Activated naive CD8-positive, alpha-beta T cell treated with anti-CD3 and anti-CD28 coated beads, Interleukin-2, amount 50 U/mL, for 16 hours (primary cell): ENCODE measurements around the gene TCF19.

Source experiments
- DNase-seq: peaks from one replicate; pipeline ENCODE4 v3.0.0-alpha.2; 2020; ENCODE audit warnings: low read depth, low spot score

TCF19 gene, protein sequence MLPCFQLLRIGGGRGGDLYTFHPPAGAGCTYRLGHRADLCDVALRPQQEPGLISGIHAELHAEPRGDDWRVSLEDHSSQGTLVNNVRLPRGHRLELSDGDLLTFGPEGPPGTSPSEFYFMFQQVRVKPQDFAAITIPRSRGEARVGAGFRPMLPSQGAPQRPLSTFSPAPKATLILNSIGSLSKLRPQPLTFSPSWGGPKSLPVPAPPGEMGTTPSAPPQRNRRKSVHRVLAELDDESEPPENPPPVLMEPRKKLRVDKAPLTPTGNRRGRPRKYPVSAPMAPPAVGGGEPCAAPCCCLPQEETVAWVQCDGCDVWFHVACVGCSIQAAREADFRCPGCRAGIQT

DNA sequence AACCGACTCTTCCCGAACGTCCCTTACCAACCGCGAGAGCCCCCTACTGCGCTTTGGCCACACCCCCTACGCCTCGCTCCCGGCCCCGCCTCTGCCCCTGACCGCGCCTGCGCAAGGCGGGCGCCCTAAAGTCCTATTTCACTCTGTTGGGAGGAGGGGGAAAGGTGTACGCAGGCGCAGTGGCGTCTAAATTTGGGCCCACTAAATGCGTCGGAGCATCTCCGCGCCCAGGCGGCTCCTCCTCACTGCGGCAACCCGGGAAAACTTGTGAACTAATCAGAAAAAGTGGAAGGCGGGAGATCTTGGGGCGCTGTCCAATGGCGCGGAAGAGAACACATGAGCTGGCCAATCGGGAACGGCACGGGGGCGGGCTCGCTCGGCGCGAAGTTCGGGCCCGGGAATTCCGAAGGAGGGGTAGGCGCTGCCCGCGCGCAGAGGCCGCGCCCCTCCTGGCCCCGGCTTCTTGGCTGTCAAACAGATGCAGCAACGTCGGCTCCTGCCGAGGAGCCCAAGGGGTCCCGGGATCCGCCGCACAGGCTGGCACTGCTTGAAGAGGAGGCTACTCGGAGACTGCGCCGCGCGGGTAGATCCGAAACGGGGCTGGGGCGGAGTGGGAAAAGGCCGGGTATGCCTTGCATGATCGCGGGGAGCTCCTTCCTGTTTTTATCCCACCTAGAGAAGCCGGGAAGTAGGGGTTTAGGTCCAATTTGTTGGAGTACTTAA, at the start of gene TCF19:
Gene TCF19, plus strand, starts transcription at position 450 of the 723 bp plus-strand sequence. CDS start 881 bp downstream, outside the sequence.
- DNase-seq: peak; percentile 97

DNA sequence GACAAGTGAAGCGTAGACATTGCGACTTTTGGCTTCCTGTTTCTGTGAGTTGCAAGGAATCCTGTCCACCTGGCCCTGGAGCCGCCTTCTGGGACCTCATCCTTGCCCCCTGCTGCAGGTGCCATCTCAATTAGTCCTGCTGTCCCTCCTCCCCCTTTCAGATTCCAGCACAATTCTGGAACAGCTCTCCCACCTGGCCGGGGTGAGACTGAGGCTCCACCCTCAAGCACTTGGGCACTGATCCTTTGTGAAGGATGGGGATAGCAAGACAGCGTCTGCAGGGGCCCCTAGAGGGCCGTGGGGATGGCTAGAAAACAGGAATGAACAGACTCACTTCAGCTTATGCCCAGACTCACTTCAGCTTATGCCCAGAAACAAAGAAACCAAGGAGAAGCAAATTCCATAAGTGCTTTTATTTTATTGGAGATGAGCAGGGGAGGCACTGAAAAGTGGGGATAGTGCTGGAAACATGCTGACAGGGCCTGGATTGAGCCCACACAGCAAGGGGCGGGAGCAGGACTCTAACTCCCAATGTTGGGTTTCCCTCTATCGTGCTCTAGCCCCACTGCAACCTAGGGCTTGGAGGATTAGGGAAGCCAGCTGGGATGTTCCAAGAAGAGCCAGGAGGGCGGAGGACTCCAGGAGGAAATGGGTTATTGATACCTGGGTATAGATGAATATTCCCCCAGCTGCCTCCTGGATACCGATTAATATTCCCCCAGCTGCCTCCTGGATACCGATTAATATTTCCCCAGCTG, 47.4 kb upstream of the TCF19 start:
- no peak for DNase-seq

DNA sequence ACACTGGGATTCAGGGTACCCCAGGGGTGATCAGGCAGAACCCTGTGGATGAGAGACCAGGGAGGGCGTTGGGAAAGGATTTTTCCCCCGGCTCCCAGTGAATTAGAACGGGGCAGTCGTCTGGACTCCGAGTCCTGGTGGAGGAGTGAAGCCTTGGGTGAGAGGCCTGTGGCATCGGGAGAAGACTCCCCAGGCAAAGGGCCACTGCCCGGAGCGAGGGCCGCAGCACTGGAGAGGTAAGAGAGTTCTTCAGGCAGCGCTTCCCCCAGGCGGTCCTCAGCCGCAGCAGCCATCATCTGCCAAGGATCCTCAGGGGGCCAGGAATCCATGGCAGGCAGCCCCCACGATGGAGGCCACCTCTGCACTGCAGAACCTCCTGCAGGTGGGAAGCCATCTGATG, 46.7 kb upstream of the TCF19 start:
- DNase-seq: no peak

DNA sequence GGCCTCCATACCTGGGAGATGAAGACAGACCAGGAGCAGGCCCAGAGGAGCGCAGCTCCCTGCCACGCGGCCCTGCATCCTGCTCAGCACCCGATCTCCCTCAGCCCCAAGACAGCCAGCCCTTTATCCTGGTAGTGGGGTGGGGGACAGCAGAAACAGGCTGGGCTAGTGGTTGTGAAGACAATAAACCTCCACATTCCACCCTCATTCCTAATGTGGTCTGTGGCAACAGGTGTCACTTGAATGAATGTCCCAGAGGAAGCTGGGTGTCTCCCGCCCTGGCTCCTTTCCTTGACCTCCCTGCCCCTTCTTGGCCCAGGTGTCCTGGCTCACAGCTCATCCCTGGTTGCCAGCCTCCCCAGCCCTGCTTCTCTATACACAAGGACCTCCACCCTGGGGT, 45.9 kb upstream of the TCF19 start, which contains the start of gene C6orf15:
Gene C6orf15, minus strand, starts transcription at position 98 of the 400 bp plus-strand sequence. Its CDS starts 20 bp downstream, at position 78.
- no peak for DNase-seq

DNA sequence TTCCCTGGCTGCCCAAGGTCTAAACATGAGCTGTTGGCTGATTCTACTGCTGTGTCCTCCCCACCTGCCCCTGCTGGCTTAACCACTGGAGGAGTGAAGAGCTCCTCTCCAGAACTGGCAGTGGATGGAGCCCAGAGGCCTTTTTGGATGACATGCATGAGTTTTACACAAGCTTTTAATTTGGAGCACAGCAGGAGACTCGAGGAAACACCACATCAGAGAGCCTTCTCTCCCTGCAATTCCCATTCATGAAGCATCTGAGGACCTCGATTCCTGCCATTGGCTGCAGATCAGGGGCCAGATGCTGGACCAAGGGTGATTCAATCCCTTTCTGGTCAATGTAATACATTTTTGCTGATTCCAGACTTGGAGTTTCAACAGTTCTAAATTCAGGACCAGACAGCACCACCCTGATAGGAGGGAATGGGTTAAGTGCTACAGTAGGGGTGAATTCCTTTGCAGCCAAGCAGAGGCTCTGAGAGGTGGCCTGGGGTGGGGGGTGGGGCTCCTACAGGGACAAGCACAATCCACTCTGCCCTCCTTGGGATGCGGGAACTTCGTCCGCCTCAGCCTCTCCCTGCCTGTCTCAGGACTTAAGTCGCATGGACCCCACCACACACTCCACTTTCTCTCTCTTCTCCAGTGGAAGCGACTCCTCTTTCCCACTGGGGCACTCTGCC, 44.4 kb upstream of the TCF19 start:
- DNase-seq: no peak

DNA sequence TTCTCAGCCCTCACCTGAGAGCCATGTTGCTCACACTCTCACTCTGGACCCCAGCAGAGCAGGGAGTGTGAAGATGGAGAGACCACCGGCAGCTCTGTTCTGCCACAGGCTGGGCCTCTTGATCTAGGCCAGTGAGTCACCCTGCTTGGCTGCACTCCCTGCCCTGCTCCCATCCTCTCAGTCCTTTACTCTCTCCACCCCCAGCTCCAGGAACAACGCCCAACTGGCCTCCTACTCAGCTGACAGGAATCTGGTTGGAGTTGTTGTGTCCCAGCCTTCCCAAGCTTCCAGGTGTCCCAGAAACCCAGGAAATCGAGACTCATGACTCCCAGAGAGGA, 43.9 kb upstream of the TCF19 start, which contains the start of gene PSORS1C1:
Gene PSORS1C1, plus strand, starts transcription at position 260 of the 338 bp plus-strand sequence. CDS start 14,833 bp downstream, outside the sequence.
- no peak for DNase-seq

DNA sequence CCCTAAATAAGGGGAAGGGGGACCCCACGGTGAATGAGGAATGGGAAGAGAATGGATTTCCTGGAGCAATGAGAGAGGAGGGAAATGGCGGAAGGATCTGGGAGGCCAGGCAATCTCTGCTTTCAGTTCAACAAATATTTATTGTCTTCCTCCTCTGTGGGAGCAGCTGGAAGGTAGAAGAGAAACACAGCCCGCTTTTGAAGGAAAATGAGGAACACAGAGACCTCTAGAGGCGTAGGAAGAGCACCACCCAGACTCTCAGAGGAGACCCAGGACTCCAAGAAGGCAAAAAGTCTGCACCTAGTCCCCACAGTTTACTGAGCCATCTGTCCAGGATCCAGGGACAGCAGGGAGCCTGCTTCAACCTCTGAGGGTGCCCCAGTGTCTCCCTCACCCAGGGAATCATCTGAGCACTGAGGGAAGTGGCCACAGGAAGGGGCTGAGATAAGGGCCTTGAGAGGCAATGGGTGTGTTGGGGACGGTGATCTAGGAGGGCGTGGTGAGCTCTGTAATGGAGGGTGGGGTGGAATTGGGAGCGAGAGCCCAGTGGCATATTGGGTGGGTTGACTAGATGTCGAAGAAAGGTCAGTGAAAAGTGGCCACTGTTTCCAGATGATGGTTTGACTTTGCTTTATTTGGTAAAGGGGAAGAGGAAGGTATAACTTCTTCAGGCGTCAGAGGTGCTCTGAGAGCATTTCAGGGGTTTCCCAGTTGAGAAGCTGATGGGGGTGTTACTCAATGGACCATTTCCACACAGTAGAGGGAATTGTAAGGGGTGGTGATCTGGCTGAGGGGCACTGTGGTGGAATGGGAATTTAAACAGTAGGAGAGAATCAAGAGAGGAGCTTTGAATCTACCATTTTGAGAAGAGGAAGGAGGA, 43.2 kb upstream of the TCF19 start:
- no peak for DNase-seq

DNA sequence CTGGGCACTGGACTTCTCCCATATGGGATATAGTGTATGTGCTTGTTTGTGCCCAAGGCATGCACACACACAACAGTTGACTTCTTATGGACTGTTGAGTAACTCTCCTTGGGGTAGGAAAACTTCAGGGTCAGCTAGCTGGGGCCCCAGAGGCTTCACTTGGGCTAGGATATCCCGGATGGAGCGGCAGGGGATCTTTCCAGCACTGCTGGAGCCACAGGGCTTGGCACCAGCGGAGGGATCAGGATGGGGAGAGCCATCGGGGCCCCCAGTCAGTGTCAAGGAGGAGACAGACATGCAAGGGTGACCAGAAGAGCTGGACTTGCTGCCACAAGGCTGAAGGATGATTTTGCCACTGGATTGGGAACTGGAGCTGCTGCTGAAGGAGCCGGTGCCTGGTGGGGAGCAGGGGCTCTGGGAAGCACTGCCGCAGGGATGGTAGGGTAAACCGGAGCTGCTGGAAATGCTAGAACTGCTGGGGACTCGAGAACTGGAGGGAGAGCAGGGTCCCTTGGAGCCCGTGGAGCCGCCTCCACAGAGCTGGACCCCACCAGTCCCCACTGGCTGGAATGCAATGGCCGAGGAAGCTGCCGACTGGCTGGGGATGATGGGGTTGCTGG, 42.3 kb upstream of the TCF19 start:
- DNase-seq: no peak

DNA sequence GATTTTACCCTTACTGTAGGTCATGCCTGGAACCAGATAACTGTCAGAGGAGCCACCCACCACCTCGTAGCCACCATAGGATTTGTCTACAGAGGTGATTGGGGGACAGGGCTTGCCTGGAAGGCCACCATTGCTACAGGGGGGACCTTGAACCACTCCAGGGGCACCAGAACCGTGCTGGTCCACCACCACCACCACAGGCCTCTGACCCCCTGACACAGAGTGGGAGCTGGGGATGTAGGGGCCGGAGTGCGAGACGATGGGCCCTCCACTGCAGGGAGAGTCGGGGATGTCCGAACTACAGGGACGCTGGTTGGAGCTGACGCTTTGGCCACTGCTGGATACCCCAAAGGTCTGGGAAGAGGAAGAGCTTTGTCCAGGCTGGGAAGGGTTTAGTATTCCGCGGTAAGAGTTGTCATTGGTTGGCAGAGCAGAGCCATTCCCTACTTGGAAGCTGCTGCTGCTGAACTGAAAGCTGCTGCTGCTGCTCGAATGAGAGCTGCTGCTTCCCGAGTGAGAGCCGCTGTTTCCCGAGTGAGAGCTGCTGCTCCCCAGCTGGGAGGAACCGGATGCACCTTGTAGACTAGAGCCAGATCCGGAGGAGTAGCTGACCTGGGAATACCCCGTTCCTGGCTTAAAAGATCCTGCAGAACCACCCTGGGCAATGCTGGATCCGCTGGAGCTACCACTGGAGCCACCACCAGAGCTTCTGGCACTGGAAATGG, 41.6 kb upstream of the TCF19 start:
- no peak for DNase-seq

DNA sequence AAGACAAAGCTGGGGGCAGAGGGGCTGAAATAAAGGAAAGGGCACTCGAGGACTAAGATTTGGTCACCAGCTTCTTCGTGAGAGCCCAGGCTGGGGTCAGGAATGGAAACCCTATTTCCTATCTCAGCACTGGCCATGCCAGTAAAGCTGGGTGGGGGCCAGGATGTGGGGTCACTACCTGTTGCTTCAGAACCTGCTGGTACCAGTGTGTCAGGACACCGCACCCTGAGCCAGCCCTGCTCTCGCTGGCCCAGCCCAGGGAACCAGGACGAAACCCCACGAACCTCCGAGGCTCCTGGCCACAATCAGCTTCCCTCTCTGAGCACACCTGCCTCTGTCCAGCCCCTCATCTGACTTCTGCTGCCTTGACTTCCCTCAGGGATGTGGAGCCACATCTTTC, 40.2 kb upstream of the TCF19 start:
- DNase-seq: no peak

DNA sequence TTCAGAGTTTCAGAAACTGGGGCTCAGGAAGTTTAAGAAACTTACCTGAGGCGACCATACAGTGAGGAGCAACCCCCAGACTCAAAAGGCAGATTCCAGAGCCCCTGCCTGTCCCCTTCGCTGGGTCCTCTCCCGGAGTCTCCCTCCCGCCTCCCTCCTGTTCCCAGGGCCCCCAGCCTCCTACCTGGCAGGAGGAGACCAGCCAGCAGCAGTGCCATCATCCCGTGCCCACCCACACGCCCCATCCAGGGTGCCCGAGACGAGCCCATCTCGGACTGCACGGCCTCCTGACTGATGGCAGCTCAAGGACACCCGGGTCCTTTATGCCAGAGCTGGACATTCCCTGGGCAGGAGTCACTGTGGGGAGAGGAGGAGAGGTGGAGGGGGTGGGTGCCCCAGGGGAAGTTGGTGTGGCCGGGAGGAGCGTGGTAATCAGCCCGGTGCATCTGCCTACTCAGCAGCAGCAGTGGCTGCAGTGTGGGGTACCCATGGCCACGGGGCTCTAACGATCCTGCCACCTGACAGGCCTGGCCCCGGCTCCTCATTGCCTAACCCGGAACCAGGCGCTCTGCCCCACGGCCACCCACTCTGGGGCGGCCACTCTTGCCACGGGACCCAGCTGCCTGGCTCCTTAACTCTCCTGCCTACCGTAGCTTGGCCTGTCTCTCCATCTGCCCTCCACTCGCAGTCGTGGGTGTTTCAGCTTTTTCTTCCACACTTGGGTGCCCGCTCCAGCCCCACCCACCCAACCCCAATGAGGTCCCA, 38.1 kb upstream of the TCF19 start, which contains the start of gene CDSN:
Gene CDSN, minus strand, starts transcription at position 296 of the 765 bp plus-strand sequence. Its CDS starts 27 bp downstream, at position 269.
- DNase-seq: no peak

DNA sequence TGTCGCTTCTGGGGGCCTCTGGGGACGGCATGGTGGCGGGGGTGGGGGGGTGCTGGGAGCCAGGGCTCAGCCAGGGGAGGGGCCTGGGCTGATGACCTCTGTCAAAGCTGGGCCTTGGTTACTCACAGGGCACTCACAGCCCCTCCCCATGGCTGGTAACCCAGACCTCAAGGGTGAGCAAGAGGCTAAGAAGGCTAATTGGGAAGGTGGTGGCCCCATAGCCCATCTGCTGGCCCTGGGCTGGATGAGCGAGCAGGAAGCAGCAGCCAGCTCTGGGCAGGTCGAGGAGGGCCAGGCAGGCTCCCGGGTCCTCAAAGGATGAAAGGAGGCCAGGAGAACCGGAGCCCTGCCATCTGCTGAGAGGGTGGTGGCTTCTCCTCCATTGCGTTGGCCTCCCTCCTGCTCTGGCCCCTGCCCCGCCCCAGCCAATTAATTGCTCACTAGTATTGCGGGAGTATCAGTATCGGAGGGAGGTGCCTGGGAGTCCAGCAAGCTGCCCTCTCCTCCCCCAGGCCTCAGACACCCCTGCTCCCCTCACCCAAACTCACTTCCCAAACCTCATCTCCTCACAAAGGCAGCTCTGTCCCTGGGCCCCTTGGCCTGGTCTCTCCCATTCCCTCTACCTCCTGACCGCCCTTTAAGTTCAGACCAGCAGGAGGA, 37.1 kb upstream of the TCF19 start:
- DNase-seq: no peak

DNA sequence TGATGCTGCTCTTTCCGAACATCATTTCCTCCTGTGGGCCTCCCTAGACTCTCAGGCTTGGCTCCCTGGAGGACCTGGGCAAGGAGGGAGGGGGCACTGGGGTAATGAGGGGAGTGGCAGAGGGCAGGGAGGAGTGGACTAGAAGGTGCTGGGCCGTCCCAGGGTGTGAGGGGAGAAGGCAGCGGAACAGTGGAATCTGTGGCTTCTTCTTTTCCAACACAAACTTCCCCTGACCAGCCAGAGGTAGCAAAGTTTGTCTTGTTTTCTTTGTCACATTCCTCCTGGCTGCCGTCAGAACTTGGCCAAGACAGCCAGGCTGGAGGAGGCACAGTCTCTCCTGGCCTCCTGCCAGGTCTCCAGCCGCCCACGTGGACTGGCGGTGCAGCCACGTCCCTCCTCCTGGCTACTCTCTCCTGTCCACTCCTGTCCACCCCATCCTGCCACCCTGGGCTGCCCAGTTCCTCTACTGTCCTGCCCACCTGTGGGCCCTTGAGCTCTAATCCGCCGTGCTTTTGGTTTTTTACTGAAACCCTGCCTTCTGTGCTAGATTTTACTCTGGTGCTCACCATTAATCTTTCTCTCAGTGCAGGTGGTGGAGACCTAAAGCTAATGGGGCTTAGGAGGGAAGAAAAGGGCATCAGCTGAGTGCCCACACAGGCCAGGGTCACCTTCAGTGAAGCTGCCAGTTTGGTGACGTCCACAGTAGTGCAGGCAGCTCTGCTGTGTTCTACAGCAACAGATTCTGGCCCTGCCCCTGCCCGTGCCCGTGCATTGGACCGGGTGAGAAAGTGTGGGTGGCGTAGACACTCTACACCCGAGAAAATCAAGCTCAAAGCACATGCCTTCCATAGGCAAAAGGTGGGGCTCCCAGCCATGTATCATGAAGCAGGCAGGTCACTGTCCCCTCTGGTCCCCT, 35.3 kb upstream of the TCF19 start:
- no peak for DNase-seq

DNA sequence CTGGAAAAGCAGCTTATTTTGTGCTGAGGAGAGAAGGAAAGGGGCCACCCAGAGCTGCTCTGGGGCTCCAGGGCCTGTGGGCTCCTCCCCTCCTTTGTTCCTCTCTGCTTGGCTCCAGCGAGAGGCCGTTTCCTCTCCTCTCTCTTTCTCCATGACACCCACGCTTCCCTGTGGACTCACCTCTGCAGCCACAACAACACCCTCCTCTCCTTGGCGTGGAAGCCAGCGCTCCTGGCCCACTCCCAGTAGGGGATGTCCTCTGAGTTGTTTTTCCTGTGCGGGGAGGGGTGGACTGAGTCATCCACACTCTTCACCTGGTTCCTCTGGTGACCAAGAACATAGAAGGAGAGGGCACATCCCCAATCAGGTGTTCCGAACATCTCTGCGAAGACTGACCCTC, 33.2 kb upstream of the TCF19 start:
- no peak for DNase-seq

DNA sequence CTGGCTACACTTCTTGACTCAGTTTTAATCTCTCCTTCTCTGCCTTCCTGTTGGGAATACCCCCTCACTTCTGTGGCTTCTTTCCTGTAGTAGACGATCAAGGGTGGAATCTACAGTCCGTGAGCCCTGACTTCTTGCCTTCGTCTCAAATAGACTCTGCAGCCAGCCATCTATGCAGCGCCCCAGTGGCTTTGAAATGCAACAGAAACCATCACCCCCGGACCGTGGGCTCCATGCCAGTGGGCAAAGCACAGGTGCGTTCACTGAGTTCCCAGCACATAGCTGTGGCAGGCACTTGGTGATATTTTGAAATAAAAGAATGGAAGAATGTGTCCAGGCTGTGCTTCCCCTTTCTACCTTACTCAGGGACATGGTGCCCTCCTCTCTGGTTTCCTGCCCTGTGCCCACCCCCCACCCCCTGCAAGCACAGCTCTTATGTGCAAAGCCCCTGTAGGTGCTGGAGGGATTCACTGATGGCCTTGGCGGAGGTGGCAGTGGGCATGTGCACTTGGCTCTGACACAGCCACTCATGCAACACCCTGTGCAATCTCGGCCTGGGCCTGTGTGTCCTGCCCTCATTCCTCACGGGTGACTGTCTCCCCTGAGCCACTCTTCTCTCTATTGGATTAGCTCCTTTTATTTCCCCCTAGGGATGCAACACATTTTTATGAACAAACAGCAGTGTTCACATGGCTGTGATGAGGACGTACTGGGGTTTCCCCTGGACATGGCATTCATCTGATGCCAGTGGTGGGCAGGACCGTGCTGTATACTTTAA, 32.6 kb upstream of the TCF19 start:
- DNase-seq: no peak
